Body of pancreas (tissue), 4 donors: ENCODE data around the gene PRDM16.

Experiments
- POLR2A ChIP-seq, 3 donors: fragments of 450-650 bp; IDR thresholded peaks; one replicate each; pipeline ENCODE4 v1.6.1; 2016; ENCODE audit warnings: antibody characterized with exemption in 3 of 3, mild to moderate bottlenecking in 2 of 3
- TF ChIP-seq, protein P1 (sequence below), 7 experiments: fragments of 450-650 bp in 4 of 7; fragments of 200-600 bp in 3 of 7; sonication (generic) in 3 of 7; IDR thresholded peaks; one replicate each; pipeline ENCODE4 v1.5.1; 2016 to 2019; ENCODE audit warnings: antibody characterized with exemption in 7 of 7

DNA sequence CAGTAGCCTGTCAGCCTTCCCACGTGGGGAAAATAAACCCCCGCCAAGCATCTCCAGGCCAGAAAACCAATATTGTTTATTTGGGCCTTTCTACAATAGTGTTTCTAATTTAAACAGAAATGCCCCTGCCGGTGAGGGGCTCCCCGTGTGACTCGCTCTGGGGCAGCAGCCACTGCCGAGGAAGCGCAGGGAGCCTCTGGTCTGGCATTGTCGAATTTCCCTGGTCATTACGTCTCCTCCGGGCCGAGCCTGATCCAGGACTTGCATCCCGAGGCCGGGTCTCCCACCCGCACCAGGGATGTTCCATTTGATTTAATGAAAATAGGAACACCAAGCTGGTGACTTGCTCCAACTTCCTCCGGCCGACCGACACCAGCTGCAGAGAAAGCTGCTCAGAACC, 20.5 kb downstream of the PRDM16 start:
- TF ChIP-seq, protein P1, sequence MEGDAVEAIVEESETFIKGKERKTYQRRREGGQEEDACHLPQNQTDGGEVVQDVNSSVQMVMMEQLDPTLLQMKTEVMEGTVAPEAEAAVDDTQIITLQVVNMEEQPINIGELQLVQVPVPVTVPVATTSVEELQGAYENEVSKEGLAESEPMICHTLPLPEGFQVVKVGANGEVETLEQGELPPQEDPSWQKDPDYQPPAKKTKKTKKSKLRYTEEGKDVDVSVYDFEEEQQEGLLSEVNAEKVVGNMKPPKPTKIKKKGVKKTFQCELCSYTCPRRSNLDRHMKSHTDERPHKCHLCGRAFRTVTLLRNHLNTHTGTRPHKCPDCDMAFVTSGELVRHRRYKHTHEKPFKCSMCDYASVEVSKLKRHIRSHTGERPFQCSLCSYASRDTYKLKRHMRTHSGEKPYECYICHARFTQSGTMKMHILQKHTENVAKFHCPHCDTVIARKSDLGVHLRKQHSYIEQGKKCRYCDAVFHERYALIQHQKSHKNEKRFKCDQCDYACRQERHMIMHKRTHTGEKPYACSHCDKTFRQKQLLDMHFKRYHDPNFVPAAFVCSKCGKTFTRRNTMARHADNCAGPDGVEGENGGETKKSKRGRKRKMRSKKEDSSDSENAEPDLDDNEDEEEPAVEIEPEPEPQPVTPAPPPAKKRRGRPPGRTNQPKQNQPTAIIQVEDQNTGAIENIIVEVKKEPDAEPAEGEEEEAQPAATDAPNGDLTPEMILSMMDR (IDR thresholded peaks at IDR 0.05): no peak
- no peak for TF ChIP-seq POLR2A (IDR thresholded peaks at IDR 0.05)
